ENCODE measurements around the gene SQSTM1.
"Not testable (repeated sequence)": the region's sequence is repeated elsewhere in the genome, so short reads cannot be mapped to it uniquely, and the experiment has no call there.

The SQSTM1 gene

GRCh38 chr5:179820483-179821297 lies at the start of gene SQSTM1:
TSS of gene SQSTM1 (plus strand) at chr5:179820905. CDS start at chr5:179820937, 32 bp downstream.
- DNase-seq (ENCODE audit: low read depth in 2 of 2): peak; percentile 66 to 76

GRCh38 chr5:179771311-179771895 lies 49.3 kb upstream of the SQSTM1 start:
- no peak for DNase-seq (ENCODE audit: low read depth in 2 of 2)

DNA sequence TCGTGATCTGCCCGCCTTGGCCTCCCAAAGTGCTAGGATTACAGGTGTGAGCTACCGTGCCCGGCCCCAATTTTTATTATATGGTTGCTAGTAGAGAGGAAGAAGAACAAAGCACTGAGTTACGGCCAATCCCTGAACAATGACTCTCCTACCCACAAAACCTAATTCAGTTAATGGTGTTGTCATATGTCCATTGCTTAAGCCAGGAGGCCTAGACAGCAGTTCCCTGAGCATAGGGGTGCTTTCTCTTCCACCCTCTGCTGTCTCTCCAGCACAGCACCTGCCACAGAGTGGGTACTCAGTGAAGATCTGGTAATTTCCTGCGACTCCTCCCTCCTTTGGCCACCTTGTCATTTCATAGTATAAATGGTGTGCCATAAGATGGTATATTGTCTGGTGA lies 48.4 kb upstream of the SQSTM1 start:
- no peak for DNase-seq (ENCODE audit: low read depth in 2 of 2)

DNA sequence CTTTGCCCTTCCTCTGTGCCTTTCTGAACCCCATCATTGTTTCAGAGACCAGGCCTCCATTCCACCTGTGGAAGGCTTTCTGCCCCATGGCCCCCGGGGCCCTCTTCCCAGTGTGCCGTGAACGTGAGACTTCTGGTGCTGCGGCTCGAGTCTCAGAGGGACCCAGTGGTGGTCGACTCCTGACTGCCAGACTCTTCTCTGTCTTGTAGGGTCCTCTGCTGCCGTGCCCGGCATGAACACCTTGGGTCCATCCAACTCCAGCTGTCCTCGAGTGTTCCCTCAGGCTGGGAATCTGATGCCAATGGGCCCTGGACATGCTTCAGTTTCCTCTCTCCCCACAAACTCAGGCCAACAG lies 47.0 kb upstream of the SQSTM1 start:
- no peak for DNase-seq (ENCODE audit: low read depth in 2 of 2)

- DNase-seq (ENCODE audit: low read depth in 2 of 2): no peak
Observed at GRCh38 chr5:179774442-179774841, 46.3 kb upstream of the SQSTM1 start.

DNA sequence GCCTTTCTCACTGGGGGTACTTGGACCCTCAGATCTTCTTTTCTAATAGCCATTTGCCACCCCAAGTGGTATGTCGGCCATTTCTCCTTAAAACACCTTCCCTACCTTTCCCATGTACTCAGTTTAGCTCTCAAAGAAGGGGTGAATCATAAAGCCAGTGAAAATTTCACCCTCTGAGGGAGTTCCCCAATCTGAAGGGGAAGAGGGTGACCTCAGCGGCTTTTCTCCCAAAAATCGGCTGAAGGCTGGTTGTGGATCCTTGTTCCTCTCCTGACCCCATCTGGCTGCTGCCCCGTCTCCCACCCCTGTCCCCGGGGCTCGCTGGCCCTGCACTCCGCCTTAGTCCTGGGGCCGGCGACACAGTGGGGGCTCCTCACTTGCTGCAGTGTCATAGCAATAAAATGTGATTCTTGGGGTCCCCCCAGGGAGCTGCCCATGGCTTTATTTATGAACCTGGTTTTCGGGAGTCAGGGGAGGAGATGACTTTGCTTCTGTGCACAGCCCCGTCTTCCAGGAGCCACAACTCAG lies 44.2 kb upstream of the SQSTM1 start:
- DNase-seq (ENCODE audit: low read depth in 2 of 2): no peak

- no peak for DNase-seq (ENCODE audit: low read depth in 2 of 2)
Observed at GRCh38 chr5:179777456-179777855, 43.2 kb upstream of the SQSTM1 start.

DNA sequence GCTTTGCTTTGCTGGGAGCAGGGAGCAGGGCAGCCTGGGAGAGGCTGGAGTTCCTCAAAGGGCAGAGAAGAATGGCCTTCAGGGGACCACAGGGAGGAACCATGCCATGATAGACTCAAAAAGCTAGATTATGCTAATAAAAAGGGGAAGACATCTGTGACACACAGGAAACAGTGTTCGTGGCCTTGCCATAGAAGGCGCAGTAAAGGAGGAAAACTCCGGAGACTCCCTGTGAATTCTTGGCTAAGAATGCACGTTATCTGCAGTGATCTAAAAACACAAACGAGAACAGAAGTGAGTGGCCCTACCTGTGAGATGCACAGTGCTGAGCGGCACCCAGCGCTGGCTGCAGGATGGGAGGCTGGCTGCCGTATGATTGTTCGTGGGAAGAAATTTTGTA lies 42.8 kb upstream of the SQSTM1 start:
- DNase-seq (ENCODE audit: low read depth in 2 of 2): no peak

- no peak for DNase-seq (ENCODE audit: low read depth in 2 of 2)
Observed at GRCh38 chr5:179778591-179778990, 42.1 kb upstream of the SQSTM1 start.

- DNase-seq (ENCODE audit: low read depth in 2 of 2): no peak
Observed at GRCh38 chr5:179779826-179780225, 40.9 kb upstream of the SQSTM1 start.

DNA sequence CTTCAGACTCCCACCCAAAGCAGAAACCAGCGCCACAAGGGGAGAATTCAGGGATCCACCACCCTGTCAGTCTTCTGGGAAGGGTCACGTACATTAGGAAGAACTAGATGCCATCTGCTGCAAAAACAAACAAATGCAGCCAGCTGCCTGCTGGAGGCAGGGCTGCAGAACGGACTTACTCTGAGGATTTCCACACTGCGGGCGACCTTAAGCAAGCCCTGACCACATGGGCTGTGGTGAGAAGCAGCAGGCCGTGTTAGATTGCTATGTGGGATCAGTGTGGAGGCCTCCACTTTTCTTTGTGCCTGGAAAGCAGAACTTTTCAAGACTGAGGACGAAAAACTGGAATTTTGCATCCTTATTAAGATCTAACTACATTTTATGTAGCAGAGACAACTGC lies 40.3 kb upstream of the SQSTM1 start:
- DNase-seq (ENCODE audit: low read depth in 2 of 2): no peak

DNA sequence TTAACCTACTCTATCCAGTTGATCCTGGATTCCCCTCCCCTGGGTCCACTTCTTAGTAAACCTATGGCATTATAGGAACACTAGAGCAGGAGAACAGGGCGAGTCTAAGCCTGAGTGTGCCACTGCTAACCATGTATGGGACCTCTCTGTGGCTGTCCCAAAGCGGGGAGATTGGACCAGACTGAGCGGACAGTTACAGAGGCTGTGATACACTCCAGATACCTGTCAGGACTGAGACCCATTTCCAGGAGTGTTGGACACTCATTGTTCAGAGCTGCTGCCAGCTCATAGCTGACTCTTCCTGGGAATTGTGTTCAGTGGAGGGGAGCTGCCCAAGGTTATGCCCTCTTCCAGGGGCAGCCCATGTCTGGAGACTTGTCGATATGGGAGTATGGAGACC lies 38.9 kb upstream of the SQSTM1 start:
- DNase-seq (ENCODE audit: low read depth in 2 of 2): no peak

DNA sequence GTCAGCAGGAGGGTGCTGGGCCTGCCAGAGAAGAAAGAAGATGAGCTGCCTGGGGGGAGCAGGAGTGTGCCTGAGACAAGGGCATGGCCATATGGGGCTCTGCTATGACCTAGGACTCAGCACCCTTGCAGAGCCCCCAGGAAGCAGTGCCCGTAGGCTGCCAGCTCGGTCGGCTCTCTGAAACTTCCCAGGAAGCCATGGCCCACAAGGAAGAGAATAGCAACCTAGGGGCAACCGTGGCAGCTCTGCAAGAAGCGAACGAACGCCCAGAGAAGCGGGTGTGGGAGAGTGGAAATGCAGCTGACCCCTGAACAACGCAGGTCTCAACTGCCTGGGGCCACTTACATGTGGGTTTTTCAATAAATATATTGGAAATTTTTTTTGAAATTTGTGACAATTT lies 37.6 kb upstream of the SQSTM1 start:
- DNase-seq (ENCODE audit: low read depth in 2 of 2): no peak

DNA sequence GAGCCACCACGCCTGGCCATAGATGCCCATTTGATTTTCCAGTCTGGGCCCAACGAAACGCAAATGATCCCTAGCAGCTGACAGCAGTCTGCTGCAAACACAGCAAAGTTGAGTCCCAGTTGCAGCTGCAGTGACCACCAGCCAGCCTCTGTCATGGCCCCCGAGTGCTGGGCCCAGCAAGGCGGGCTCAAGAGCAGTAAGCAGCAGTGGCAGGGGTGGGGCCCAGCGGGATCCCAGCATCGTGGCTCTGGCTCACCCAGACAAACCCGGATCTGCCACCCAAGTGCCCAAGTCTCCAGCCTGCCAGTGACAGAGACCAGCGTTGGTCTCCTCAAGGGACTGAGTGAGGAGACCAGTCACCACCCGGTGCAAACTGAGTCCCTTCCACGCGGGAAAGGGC lies 33.8 kb upstream of the SQSTM1 start:
- DNase-seq (ENCODE audit: low read depth in 2 of 2): no peak

DNA sequence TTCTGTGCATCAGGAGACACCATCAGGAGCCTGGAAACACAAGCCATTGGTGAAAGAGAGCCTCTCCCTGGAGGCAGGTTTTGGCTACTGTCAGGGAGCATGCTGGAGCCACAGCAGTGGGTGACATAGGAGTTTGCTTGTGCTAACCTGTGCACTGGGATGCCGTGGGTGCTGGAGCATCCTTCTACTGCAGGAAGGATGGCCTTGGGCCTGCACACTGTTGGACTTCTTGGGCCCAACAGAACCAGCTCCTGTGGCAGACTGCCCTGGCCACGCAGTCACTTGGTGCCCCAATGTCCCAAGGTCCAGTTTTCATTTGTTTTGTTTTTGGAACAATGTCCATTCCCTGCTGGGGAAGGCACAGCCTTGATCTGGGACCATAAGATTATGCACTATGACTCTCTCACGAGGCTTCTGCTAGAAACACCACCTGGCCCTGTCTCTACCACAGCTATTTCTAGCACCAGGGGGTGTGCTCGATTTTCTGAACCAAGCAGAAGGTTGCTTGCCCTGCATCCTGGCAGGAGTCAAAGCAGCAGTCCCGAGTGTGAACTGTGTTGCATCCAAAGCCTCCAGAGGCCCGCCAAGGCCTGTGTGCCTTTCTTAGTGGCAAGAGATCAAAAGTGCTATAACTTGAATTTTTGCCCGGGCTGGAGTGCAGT lies 32.4 kb upstream of the SQSTM1 start:
- DNase-seq (ENCODE audit: low read depth in 2 of 2): no peak

- not testable (repeated sequence) for DNase-seq (ENCODE audit: low read depth in 2 of 2)
Observed at GRCh38 chr5:179789278-179789677, 31.4 kb upstream of the SQSTM1 start.

DNA sequence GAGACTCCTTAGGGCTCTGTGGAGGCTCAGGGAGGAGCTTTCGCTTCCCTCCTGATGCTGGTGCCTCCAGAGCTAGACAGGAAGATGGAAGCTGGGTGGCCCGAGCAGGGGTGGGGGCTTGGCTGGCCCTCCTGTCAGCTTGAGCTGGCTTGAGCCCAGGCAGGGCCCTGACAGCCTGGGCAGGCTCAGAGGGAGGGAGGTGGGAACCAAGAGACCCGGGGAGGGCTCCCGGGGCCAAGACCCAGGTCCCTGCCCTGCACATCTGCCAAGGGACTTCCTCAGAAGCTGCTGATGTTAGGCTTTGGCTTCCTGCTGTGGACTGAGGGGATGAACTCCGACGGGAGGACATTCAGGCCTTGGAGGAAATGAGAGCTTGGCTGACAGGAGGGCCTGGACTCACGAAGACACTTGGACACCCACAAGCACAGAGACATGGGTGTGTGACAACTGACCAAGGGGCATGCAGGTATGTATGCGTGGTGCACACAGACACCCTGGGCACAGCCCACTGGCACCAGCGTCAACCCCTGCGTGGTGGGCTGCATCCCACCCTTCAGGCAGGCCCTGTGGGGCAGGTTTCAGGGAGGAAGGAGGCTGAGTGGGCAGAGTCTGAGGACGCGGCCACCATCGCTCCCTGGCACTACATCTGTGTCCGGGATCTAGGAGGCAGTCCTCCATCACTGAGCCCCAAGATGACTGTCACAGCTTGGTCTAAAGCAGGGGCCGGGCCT lies 28.7 kb upstream of the SQSTM1 start:
- no peak for DNase-seq (ENCODE audit: low read depth in 2 of 2)

- DNase-seq (ENCODE audit: low read depth in 2 of 2): no peak
Observed at GRCh38 chr5:179792612-179793467, 27.9 kb upstream of the SQSTM1 start.

DNA sequence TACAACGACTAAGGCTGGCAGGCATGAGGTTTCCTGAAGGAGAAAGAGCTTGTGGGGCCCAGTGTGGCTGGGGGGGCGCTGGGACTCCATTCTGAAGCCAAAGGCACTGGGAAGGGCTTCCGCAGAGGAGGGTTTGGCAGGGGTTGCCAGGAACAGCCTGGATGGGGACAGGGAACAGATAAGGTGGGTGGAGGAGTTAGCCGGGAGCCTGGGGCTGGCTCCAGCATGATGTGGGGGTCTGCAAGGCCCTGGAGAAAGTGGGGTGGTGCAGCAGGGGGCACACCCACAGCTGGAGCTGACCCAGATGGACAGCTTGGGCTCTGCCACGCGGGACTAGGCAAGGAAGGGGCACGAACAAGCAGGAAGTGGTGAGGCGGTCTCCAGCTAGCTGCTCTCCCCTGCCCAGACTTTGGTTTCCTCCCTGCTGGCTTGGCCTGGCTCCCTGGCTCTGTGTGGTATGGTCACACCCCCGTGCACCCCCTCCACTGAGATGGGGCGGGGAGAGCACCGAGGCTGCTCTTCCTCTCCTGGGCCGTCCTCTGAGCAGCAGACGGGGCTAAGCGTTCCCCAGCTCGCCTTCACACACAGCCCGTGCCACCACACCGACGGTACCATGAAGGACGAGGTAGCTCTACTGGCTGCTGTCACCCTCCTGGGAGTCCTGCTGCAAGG lies 27.1 kb upstream of the SQSTM1 start, which contains the start of gene LTC4S:
LTC4S (plus strand) TSS at position 519 of the 672 bp plus-strand sequence; CDS start at position 614, 95 bp downstream.
- DNase-seq (ENCODE audit: low read depth in 2 of 2): no peak

- DNase-seq (ENCODE audit: low read depth in 2 of 2): no peak
Observed at GRCh38 chr5:179794171-179794570, 26.5 kb upstream of the SQSTM1 start.
